ENCODE data around the gene SEC63.

GRCh38 chr6:108004861-108005260, 46.9 kb upstream of the SEC63 start:
- TF ChIP-seq CTCF (IDR thresholded peaks at IDR 0.05) (no peak), POLR2A (IDR thresholded peaks at IDR 0.05) (no peak)

All from ovary (tissue), 3 donors.